ENCODE results near the gene OTOG. TPM values are rescaled to one million over a fixed set of nuclear protein-coding genes. Genes with fewer than 3 reads are reported as not detected.
"Not testable (repeated sequence)": the region's sequence is repeated elsewhere in the genome, so short reads cannot be mapped to it uniquely, and the experiment has no call there.

OTOG gene
- total RNA-seq, 1 donor from 2014 or later: not detected

DNA sequence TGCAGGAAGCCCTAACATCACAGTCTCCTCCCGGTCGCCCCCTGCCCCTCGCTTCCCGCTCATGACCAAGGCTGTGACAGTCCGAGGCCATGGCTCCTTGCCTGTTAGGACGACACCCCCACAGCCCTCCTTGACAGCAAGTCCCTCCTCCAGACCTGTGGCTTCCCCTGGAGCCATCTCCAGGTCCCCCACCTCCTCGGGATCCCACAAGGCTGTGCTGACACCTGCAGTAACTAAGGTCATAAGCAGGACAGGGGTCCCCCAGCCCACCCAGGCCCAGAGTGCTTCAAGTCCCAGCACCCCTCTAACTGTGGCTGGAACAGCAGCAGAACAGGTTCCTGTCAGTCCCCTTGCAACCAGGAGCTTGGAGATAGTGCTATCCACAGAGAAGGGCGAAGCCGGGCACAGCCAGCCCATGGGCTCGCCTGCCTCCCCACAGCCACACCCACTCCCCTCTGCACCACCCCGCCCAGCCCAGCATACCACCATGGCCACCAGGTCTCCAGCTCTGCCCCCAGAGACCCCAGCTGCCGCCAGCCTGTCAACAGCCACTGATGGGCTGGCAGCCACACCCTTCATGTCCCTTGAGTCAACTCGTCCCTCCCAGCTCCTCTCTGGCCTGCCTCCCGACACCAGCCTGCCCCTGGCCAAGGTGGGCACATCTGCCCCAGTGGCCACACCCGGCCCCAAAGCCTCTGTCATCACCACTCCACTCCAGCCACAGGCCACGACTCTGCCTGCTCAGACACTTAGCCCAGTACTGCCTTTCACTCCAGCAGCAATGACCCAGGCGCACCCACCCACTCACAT lies 63.2 kb downstream of the OTOG start:
- no peak overlapping the region for H3K27ac Mint-ChIP-seq
- H3K4me3 Mint-ChIP-seq (ENCODE audit: low read depth): no peak overlapping the region
- H3K27me3 Mint-ChIP-seq (ENCODE audit: low read depth): peaks cover 4% of the 10 kb centered on the region
- intact Hi-C loops (cut with micrococcal nuclease): no loop called here
- no peak for DNase-seq (ENCODE audit: low spot score)
- H3K36me3 Mint-ChIP-seq (ENCODE audit: low read depth): no peaks in the 10 kb centered on the region
- H3K4me1 Mint-ChIP-seq (ENCODE audit: low read depth): no peaks in the 10 kb centered on the region
- no peaks in the 10 kb centered on the region for H3K9me3 Mint-ChIP-seq

DNA sequence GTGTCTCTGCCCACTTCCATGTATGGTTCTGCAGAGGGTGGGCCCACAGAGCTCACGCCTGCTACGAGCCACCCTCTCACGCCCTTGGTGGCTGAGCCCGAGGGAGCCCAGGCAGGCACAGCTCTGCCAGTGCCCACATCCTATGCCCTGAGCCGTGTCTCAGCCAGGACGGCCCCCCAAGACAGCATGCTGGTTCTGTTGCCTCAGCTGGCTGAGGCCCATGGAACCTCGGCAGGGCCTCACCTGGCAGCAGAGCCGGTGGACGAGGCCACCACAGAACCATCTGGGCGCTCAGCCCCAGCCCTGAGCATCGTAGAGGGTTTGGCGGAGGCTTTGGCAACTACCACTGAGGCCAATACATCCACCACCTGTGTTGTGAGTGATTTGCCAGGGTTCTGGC lies 64.0 kb downstream of the OTOG start:
- no peaks in the 10 kb centered on the region for H3K9me3 Mint-ChIP-seq
- intact Hi-C loops (cut with micrococcal nuclease): no loop called here
- peaks cover 4% of the 10 kb centered on the region for H3K27me3 Mint-ChIP-seq (ENCODE audit: low read depth)

DNA sequence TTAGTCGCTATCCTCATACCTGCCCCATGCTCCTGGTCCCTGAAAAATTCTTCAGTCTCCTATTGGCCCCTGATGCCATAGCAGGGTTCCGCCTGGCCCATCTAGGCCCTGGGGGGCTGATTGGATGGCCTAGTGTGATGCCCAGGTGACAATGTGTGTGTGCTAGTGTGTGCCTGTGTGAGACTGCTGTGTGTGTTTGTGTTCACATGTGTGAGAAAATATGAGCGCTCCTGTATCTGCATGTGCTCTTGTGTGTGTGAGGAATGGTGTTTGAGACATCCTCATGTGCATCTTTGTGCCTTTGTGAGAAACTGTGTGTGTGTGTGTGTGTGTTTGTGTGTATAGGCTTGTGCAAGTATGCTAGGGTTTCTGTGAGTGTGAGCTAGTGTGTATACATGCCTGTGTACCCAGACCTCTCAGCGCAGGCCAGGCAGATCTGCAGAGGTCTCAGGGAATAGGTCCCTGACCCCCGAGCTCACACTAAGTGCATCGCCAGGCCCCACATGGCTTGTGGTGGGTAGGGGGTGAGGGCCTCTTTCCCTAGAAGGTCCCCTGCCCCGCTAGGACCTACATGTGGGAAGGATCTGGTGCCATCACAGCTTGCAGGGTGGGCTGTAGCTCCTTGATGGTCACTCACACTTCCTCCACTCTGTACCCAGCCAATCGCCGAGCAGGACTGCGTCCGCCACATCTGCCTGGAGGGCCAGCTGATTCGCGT lies 64.6 kb downstream of the OTOG start:
- no peaks in the 10 kb centered on the region for H3K4me1 Mint-ChIP-seq (ENCODE audit: low read depth)
- no peaks in the 10 kb centered on the region for H3K36me3 Mint-ChIP-seq (ENCODE audit: low read depth)
- intact Hi-C loops (cut with micrococcal nuclease): no loop called here
- peaks cover 5% of the 10 kb centered on the region for H3K27me3 Mint-ChIP-seq (ENCODE audit: low read depth)
- H3K4me3 Mint-ChIP-seq (ENCODE audit: low read depth): no peak overlapping the region
- DNase-seq (ENCODE audit: low spot score): no peak
- H3K9me3 Mint-ChIP-seq: no peaks in the 10 kb centered on the region
- no peak overlapping the region for H3K27ac Mint-ChIP-seq

More for the DNA sequence above, 64.0 kb downstream of the OTOG start:
- Mint-ChIP-seq H3K36me3 (ENCODE audit: low read depth) (no peaks in the 10 kb centered on the region), H3K4me1 (ENCODE audit: low read depth) (no peaks in the 10 kb centered on the region), H3K27ac (no peak overlapping the region), H3K4me3 (ENCODE audit: low read depth) (no peak overlapping the region)
- DNase-seq (ENCODE audit: low spot score): no peak

DNA sequence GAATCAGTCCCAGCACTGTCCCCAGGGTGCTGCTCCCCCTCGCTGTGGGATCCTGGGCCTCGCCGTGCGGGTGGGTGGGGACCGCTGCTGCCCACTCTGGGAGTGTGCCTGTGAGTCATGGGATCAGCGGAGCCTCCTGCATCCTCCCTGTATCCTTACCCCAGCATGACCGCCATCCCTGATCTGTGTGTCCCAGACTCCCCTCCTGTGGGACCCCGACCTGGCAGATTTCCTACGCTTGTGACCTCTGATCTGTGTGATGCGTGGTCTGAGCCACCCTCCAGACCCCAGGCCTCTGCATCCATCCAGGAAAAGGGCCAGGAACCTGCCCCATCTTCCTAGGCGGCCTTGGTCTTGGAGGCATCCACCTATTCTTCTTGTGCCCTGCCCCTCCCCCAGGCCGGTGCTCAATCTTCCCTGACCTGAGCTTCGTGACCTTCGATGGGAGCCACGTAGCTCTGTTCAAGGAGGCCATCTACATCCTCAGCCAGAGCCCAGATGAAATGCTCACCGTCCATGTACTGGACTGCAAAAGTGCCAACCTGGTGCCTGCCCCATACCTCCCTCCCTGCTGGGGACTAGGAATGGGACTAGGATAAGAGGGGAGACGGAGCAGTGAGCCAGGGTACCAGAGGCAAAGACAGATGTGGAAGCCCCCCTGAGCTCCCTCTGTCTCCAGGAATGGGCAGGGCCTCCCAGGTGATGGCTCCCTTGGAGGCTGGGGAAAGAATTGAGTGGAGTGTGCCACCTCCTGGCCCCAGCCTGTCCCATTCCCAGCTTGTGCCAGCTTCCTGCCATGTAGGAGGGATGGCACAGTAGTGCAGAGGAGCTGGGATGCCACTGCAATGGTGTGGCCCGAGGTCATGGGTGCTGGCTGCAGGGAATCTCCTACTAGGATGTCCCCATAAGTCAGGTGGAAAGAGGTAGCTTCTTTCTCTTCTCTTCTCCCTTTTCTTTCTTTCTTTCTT lies 65.4 kb downstream of the OTOG start:
- Mint-ChIP-seq H3K9me3 (no peaks in the 10 kb centered on the region), H3K4me1 (ENCODE audit: low read depth) (no peaks in the 10 kb centered on the region)
- DNase-seq (ENCODE audit: low spot score): no peak

GRCh38 chr11:17613428-17613962 lies 66.4 kb downstream of the OTOG start:
- no peak for DNase-seq (ENCODE audit: low spot score)
- peaks cover 13% of the 10 kb centered on the region for H3K27me3 Mint-ChIP-seq (ENCODE audit: low read depth)
- H3K27ac Mint-ChIP-seq: no peak overlapping the region
- H3K4me1 Mint-ChIP-seq (ENCODE audit: low read depth): no peaks in the 10 kb centered on the region
- H3K36me3 Mint-ChIP-seq (ENCODE audit: low read depth): no peaks in the 10 kb centered on the region
- no peaks in the 10 kb centered on the region for H3K9me3 Mint-ChIP-seq
- intact Hi-C loops (cut with micrococcal nuclease): no loop called here
- no peak overlapping the region for H3K4me3 Mint-ChIP-seq (ENCODE audit: low read depth)

More for the DNA sequence above, 65.4 kb downstream of the OTOG start:
- no peak overlapping the region for H3K4me3 Mint-ChIP-seq (ENCODE audit: low read depth)
- peaks cover 10% of the 10 kb centered on the region for H3K27me3 Mint-ChIP-seq (ENCODE audit: low read depth)
- H3K27ac Mint-ChIP-seq: no peak overlapping the region
- no peaks in the 10 kb centered on the region for H3K36me3 Mint-ChIP-seq (ENCODE audit: low read depth)
- intact Hi-C loops (cut with micrococcal nuclease): no loop called here

- Mint-ChIP-seq H3K27ac (no peak overlapping the region), H3K36me3 (ENCODE audit: low read depth) (no peaks in the 10 kb centered on the region), H3K4me1 (ENCODE audit: low read depth) (no peaks in the 10 kb centered on the region), H3K27me3 (ENCODE audit: low read depth) (peaks cover 13% of the 10 kb centered on the region), H3K9me3 (no peaks in the 10 kb centered on the region), H3K4me3 (ENCODE audit: low read depth) (no peak overlapping the region)
- intact Hi-C loops (cut with micrococcal nuclease): no loop called here
- DNase-seq (ENCODE audit: low spot score): no peak
Measured at GRCh38 chr11:17613983-17614382, 66.9 kb downstream of the OTOG start.

DNA sequence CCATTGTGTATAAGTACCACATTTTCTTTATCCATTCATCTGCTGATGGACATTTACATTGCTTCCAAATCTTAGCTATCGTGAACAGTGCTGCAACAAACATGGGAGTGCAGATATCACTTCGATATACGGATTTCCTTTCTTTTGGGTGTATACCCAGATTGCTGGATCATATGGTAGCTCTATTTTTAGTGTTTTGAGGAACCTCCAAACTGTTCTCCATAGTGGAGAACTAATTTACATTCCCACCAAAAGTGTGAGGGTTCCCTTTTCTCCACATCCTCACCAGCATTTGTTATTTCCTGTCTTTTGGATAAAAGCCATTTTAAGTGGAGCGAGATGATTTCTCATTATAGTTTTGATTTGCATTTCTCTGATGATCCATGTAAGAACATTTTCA lies 75.7 kb downstream of the OTOG start:
- peaks cover 43% of the 10 kb centered on the region for H3K27me3 Mint-ChIP-seq (ENCODE audit: low read depth)
- intact Hi-C loops (cut with micrococcal nuclease); H3K4me3 Mint-ChIP-seq (ENCODE audit: low read depth); DNase-seq (ENCODE audit: low spot score); H3K4me1 Mint-ChIP-seq (ENCODE audit: low read depth); H3K9me3 Mint-ChIP-seq; H3K27ac Mint-ChIP-seq; H3K36me3 Mint-ChIP-seq (ENCODE audit: low read depth): not testable (repeated sequence)

DNA sequence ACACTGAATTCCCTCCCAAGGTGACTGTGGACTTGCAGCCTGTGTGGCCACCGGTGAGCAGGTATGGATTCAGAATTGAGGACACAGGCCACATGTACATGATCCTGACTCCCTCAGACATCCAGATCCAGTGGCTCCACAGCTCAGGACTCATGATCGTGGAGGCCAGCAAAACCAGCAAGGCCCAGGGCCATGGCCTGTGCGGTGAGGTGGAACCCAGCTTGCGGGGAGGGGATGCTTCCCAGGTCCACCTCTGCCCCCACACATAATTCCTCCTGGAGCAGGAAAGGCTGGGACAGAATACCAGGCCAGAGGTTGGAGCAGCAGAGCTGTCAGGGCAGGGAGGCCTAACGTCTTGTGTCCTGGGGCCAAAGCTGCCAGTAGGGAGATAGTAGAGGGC lies 82.1 kb downstream of the OTOG start:
- no peak for DNase-seq (ENCODE audit: low spot score)
- H3K27me3 Mint-ChIP-seq (ENCODE audit: low read depth): peaks cover 28% of the 10 kb centered on the region
- H3K4me3 Mint-ChIP-seq (ENCODE audit: low read depth): no peak overlapping the region
- H3K4me1 Mint-ChIP-seq (ENCODE audit: low read depth): no peaks in the 10 kb centered on the region
- no peaks in the 10 kb centered on the region for H3K9me3 Mint-ChIP-seq
- H3K36me3 Mint-ChIP-seq (ENCODE audit: low read depth): no peaks in the 10 kb centered on the region
- H3K27ac Mint-ChIP-seq: no peak overlapping the region
- intact Hi-C loops (cut with micrococcal nuclease): no loop called here

DNA sequence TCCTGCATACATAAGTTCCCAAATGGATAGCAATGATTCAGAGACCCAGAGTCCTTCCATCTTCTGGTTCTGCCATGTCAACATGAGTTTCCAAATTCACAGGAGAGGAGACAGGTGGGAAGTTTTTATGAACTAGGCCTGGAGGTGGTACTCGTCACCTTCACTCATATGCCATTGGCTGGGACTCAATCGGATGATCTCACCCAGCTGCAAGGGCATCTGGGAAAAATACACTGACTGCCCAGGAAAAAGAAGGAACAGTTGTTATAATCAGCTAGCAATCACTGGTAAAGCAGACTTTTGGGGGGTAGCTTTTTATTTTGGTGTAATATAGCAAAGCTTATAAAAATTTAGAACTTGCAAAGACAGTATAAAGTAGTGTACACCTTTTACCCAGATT lies 83.9 kb downstream of the OTOG start:
- Mint-ChIP-seq H3K4me1 (ENCODE audit: low read depth) (no peaks in the 10 kb centered on the region), H3K4me3 (ENCODE audit: low read depth) (no peak overlapping the region)

DNA sequence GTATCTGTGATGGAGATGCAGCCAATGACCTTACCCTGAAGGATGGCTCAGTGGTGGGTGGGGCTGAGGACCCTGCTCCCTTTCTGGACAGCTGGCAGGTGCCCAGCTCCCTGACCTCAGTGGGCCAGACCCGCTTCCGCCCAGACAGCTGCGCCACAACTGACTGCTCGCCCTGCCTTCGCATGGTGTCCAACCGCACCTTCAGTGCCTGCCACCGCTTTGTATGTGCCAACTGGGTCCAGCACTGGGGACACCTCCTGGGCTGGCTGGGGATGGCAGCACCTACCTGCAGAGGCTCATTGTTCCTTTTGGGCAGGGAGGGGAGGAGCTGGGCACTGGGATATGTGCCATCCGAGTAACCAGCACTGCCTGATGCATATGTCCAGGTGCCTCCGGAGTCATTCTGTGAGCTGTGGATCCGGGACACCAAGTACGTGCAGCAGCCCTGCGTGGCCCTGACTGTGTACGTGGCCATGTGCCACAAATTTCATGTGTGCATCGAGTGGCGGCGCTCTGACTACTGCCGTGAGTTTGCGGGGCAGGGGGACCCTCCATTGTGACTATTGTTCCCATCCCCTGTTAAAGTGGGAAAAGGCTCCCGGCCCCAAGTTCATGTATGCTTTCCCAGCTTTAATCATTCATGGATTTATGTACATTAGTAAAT lies 84.8 kb downstream of the OTOG start:
- H3K27me3 Mint-ChIP-seq (ENCODE audit: low read depth): peaks cover 15% of the 10 kb centered on the region

More for the DNA sequence above, 83.9 kb downstream of the OTOG start:
- H3K27me3 Mint-ChIP-seq (ENCODE audit: low read depth): peaks cover 20% of the 10 kb centered on the region
- H3K36me3 Mint-ChIP-seq (ENCODE audit: low read depth): no peaks in the 10 kb centered on the region
- intact Hi-C loops (cut with micrococcal nuclease): no loop called here
- H3K9me3 Mint-ChIP-seq: no peaks in the 10 kb centered on the region
- H3K27ac Mint-ChIP-seq: no peak overlapping the region
- no peak for DNase-seq (ENCODE audit: low spot score)

GRCh38 chr11:17633279-17633986 lies 86.4 kb downstream of the OTOG start:
- Mint-ChIP-seq H3K9me3 (no peaks in the 10 kb centered on the region), H3K27ac (no peak overlapping the region), H3K36me3 (ENCODE audit: low read depth) (no peaks in the 10 kb centered on the region), H3K27me3 (ENCODE audit: low read depth) (peaks cover 6% of the 10 kb centered on the region), H3K4me3 (ENCODE audit: low read depth) (no peak overlapping the region), H3K4me1 (ENCODE audit: low read depth) (no peaks in the 10 kb centered on the region)
- intact Hi-C loops (cut with micrococcal nuclease): no loop called here
- no peak for DNase-seq (ENCODE audit: low spot score)

More for the DNA sequence above, 84.8 kb downstream of the OTOG start:
- Mint-ChIP-seq H3K4me3 (ENCODE audit: low read depth) (no peak overlapping the region), H3K27ac (no peak overlapping the region), H3K36me3 (ENCODE audit: low read depth) (no peaks in the 10 kb centered on the region), H3K9me3 (no peaks in the 10 kb centered on the region), H3K4me1 (ENCODE audit: low read depth) (no peaks in the 10 kb centered on the region)
- no peak for DNase-seq (ENCODE audit: low spot score)
- intact Hi-C loops (cut with micrococcal nuclease): no loop called here
